Caco-2 (cell line): Measurements from ENCODE around the gene OXCT1. TPM values are rescaled to one million over a fixed set of nuclear protein-coding genes. Genes with fewer than 3 reads are reported as not detected.

Experiments used
- BruUV-seq: library from RNA; stranded (reverse); fragments of 400-500 nt; replicated peaks from 2 replicates; lab custom pipeline; 2021; lab: Mats Ljungman, UMichigan
- CTCF ChIA-PET: fragments of 300-600 bp; sonication (Branson Sonifier 250); formaldehyde crosslinking; loops from one replicate; lab custom pipeline; 2022; ENCODE audit warnings: antibody characterized with exemption; lab: Charles Lee
- POLR2A ChIA-PET: fragments of 300-600 bp; sonication (Branson Sonifier 250); formaldehyde crosslinking; loops from one replicate; lab custom pipeline; 2022; ENCODE audit warnings: antibody characterized with exemption; lab: Charles Lee
- DNase-seq, 2 experiments: peaks; one replicate each; pipeline versions ENCODE4 v3.0.0 to v3.0.0-alpha.2; 2020 to 2022
- H3K27me3 ChIP-seq: replicated peaks from 2 replicates; pipeline ENCODE4 v1.6.0; 2011; ENCODE audit warnings: low read length; ENCODE audit not compliant: control insufficient read depth, insufficient read depth
- H3K36me3 ChIP-seq: 2 replicates; pipeline ENCODE4 v1.5.1; 2011; ENCODE audit warnings: low read length; ENCODE audit not compliant: control insufficient read depth, insufficient read depth
- H3K4me1 ChIP-seq: fragments of 250-450 bp; sonication (Bioruptor Pico); 2 replicates; pipeline ENCODE4 v1.5.1; 2020; ENCODE audit warnings: mild to moderate bottlenecking
- H3K4me3 ChIP-seq: 2 replicates; pipeline ENCODE4 v1.5.1; 2011; ENCODE audit warnings: low read depth, mild to moderate bottlenecking, control low read depth, low read length
- H3K9me3 ChIP-seq: fragments of 250-450 bp; sonication (Bioruptor Pico); 2 replicates; pipeline ENCODE4 v1.5.1; 2020; ENCODE audit warnings: mild to moderate bottlenecking, moderate library complexity
- H3K27ac Mint-ChIP-seq: one replicate; pipeline ENCODE4 v1.8.0; 2022; ENCODE audit warnings: mixed read lengths; ENCODE audit not compliant: unreplicated experiment
- H3K27me3 Mint-ChIP-seq: one replicate; pipeline ENCODE4 v1.8.0; 2022; ENCODE audit warnings: mixed read lengths; ENCODE audit not compliant: insufficient read depth, unreplicated experiment
- H3K36me3 Mint-ChIP-seq: one replicate; pipeline ENCODE4 v1.8.0; 2022; ENCODE audit warnings: mild to moderate bottlenecking, mixed read lengths; ENCODE audit not compliant: insufficient read depth, unreplicated experiment
- H3K4me1 Mint-ChIP-seq: one replicate; pipeline ENCODE4 v1.8.0; 2022; ENCODE audit warnings: low read depth, mixed read lengths; ENCODE audit not compliant: unreplicated experiment
- H3K4me3 Mint-ChIP-seq: one replicate; pipeline ENCODE4 v1.8.0; 2022; ENCODE audit warnings: mild to moderate bottlenecking, moderate library complexity, mixed read lengths; ENCODE audit not compliant: unreplicated experiment
- H3K9me3 Mint-ChIP-seq: one replicate; pipeline ENCODE4 v1.8.0; 2022; ENCODE audit warnings: mixed read lengths; ENCODE audit not compliant: unreplicated experiment
- CTCF ChIP-seq, 2 experiments: fragments of 200-600 bp in 1 of 2; IDR thresholded peaks; 1 replicate in 1 of 2; 2 replicates in 1 of 2; pipeline versions ENCODE4 v1.5.1 to v1.8.0; 2011 to 2022; ENCODE audit warnings: antibody characterized with exemption in 1 of 2, control low read depth in 1 of 2, inconsistent platforms in 1 of 2, low read depth in 1 of 2, low read length in 1 of 2, mild to moderate bottlenecking in 1 of 2, moderate library complexity in 1 of 2; ENCODE audit not compliant: insufficient read depth in 1 of 2, severe bottlenecking in 1 of 2, unreplicated experiment in 1 of 2
- intact Hi-C: fragments of 100-400 bp; cut with micrococcal nuclease; formaldehyde crosslinking; loops from one replicate; pipeline ENCODE4 v1.10.0; 2022; ENCODE audit not compliant: unreplicated experiment
- total RNA-seq: library from RNA; stranded (reverse); gene quantifications from 2 replicates; pipeline ENCODE4 v1.2.3, GENCODE V29; 2022

The OXCT1 gene
- total RNA-seq, 1 experiment from 2014 or later = 22.5 TPM

- peaks cover 6% of the 10 kb centered on the region; the same call in 1 of the 2 replicates for H3K4me1 ChIP-seq
- no peaks in the 10 kb centered on the region for H3K4me1 Mint-ChIP-seq
- H3K36me3 ChIP-seq = no peaks in the 10 kb centered on the region
- no peak for TF ChIP-seq CTCF (IDR thresholded peaks at IDR 0.05; ENCODE audit: insufficient read depth in 1 of 2, low read depth in 1 of 2, low read length in 1 of 2, severe bottlenecking in 1 of 2, unreplicated experiment in 1 of 2)
- H3K27ac Mint-ChIP-seq = no peak overlapping the region
- H3K27me3 ChIP-seq = no peaks in the 10 kb centered on the region
- H3K27me3 Mint-ChIP-seq = no peaks in the 10 kb centered on the region
- H3K9me3 ChIP-seq = no peaks in the 10 kb centered on the region
- no TSS peak for BruUV-seq
- no peak overlapping the region for H3K4me3 Mint-ChIP-seq
- CTCF ChIA-PET = no interaction called here
- H3K36me3 Mint-ChIP-seq = no peaks in the 10 kb centered on the region
- POLR2A ChIA-PET = no interaction called here
- intact Hi-C loops = no loop called here
- DNase-seq = no peak
- H3K9me3 Mint-ChIP-seq = no peaks in the 10 kb centered on the region
- no peak overlapping the region for H3K4me3 ChIP-seq
Observed at GRCh38 chr5:41878643-41879478, 8.6 kb upstream of the OXCT1 start.

- Mint-ChIP-seq H3K4me1 (no peaks in the 10 kb centered on the region), H3K27me3 (no peaks in the 10 kb centered on the region), H3K27ac (no peak overlapping the region), H3K4me3 (no peak overlapping the region), H3K9me3 (no peaks in the 10 kb centered on the region), H3K36me3 (no peaks in the 10 kb centered on the region)
- no peaks in the 10 kb centered on the region for H3K36me3 ChIP-seq
- intact Hi-C loops = no loop called here
- POLR2A ChIA-PET = no interaction called here
- no peak overlapping the region for H3K4me3 ChIP-seq
- peaks cover 6% of the 10 kb centered on the region; the same call in 1 of the 2 replicates for H3K4me1 ChIP-seq
- no peak for TF ChIP-seq CTCF (IDR thresholded peaks at IDR 0.05; ENCODE audit: insufficient read depth in 1 of 2, low read depth in 1 of 2, low read length in 1 of 2, severe bottlenecking in 1 of 2, unreplicated experiment in 1 of 2)
- no TSS peak for BruUV-seq
- no peak for DNase-seq
- CTCF ChIA-PET = no interaction called here
- H3K27me3 ChIP-seq = no peaks in the 10 kb centered on the region
- H3K9me3 ChIP-seq = no peaks in the 10 kb centered on the region
Observed at GRCh38 chr5:41878173-41878572, 7.9 kb upstream of the OXCT1 start.

- BruUV-seq = no TSS peak
- no peak for DNase-seq
- no peaks in the 10 kb centered on the region for H3K4me1 Mint-ChIP-seq
- no peak overlapping the region for H3K4me3 Mint-ChIP-seq
- TF ChIP-seq CTCF (IDR thresholded peaks at IDR 0.05; ENCODE audit: insufficient read depth in 1 of 2, low read depth in 1 of 2, low read length in 1 of 2, severe bottlenecking in 1 of 2, unreplicated experiment in 1 of 2) = no peak
- H3K9me3 Mint-ChIP-seq = no peaks in the 10 kb centered on the region
- intact Hi-C loops = no loop called here
- no peak overlapping the region for H3K4me3 ChIP-seq
- H3K36me3 Mint-ChIP-seq = no peaks in the 10 kb centered on the region
- H3K27ac Mint-ChIP-seq = no peak overlapping the region
- no peaks in the 10 kb centered on the region for H3K27me3 Mint-ChIP-seq
- peaks cover 6% of the 10 kb centered on the region; the same call in 1 of the 2 replicates for H3K4me1 ChIP-seq
- CTCF ChIA-PET = no interaction called here
- POLR2A ChIA-PET = no interaction called here
- no peaks in the 10 kb centered on the region for H3K27me3 ChIP-seq
- H3K36me3 ChIP-seq = no peaks in the 10 kb centered on the region
- no peaks in the 10 kb centered on the region for H3K9me3 ChIP-seq
Observed at GRCh38 chr5:41877408-41877807, 7.2 kb upstream of the OXCT1 start.
